ENCODE data around the gene CARM1.
"Not testable (repeated sequence)": the region's sequence is repeated elsewhere in the genome, so short reads cannot be mapped to it uniquely, and the experiment has no call there.

CARM1 gene

DNA sequence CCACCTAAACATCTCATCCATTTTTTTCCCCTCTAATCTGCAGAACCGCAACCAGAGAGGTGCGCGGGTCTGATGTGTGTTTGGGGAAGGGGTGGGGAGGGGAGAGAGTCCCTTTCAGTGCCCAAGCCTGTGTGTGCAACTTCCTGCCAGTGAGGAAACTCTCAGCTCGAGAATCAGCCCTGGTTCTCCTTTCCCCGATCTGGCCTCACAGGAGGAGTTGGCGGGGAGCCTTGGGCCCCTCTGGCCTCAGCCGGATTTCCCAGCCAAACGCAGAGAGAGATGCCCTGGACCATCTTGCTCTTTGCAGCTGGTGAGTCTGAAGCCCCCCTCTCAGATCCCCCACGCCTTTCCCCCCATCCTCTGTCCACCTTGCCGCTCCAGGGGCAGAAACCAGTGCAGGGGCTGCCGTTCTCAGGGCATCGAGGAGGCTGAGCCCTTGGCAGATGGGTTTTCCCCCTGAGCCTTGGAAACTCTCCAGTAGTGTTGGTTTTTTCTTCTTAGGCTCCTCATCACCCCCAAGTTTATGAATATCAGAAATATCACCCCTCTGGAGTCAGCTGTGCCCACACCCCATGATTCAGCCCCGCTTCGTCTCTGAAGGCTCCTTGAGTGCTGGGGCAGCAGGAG lies 23.0 kb upstream of the CARM1 start, which contains the start of gene C19orf38:
C19orf38 (plus strand) TSS at position 186 of the 627 bp plus-strand sequence; CDS start at position 280, 94 bp downstream.
- peak; percentile 76 to 82 (median 81) for DNase-seq

GRCh38 chr19:10850631-10851030 lies 20.7 kb upstream of the CARM1 start:
- DNase-seq: no peak

DNA sequence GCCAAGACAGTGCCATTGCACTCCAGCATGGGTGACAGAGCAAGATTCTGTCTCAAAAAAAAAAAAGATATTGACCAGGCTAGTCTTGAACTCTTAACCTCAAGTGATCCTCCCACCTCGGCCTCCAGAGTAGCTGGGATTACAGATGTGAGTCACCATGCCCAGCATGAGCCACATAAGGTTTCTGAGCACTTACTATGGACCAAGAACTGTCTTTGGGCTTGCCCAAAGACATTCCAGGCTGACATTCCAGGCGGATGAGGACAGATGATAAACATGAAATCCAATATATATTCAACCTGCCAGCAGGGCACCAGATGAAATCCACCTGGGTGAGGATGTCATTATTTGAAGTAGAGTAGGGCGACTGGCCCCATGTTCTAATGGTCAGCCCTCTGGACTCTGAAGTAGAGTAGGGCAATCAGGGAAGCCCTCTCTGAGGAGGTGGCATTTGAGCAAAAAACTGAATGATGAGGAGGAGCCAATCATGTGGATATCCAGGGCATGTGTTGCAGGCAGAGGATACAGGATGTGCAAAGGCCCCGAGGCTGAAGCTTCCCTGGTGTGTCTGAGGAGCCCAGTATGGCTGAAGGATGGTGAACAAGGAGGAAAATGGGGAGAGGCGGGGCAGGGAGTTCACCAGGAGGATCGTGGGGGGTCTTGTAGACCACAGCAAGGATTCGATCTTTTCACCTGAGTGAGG lies 19.1 kb upstream of the CARM1 start:
- DNase-seq: peak in 1 of 3 donors; percentile 31

DNA sequence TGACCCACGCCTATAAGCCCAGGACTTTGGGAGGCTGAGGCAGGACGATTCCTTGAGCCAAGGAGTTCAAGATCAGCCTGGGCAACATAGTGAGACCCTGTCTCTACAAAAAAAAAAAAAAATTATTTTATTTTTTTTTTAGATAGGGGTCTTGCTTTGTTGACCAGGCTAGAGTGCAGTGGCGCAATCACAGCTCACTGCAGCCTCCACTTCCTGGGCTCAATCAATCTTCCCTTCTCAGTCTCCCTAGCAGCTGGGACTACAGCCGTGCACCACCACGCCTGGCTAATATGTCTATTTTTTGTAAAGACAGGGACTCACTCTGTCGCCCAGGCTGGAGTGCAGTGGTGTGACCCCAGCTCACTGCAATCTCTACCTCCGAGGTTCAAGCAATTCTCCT lies 18.4 kb upstream of the CARM1 start:
- no peak for DNase-seq

DNA sequence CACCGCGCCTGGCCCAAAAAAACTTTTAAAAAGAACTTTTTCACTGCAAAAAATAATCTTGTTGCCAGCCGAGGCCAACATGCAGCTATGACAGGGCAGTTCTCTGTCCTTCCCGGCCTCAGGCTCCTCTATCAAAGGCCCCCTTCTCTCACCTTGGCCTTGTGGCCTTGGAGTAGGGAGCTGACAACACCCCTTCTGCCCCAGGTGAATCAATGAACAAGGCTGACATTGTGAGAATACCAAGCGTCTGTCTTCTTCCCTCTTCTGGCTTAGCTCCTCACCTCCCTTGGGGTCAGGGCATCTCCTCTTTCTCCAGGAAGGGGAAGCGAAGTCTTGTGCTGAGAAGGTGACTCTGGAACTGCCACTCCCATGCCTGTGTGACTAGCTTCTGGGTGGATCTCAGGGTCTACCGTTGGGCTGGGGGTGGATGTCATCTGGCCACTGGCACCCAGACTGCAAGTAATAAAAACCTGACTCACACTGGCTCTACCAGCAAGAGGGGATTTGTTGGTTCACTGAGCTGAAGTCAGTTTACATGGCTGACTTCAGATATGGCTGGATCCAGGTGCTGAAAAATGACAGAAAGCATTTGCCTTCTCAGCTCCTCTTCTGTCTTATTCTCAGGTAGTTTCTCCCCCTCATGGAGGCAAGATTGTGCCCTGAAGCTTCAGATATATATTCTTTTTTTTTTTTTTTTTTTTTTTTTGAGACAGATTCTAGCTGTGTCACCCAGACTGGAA lies 16.8 kb upstream of the CARM1 start:
- DNase-seq: peak; percentile 36 to 54 (median 47)

GRCh38 chr19:10855879-10856522 lies 15.4 kb upstream of the CARM1 start:
- DNase-seq: peak; percentile 52 to 73 (median 63)

- not testable (repeated sequence) for DNase-seq
Measured at GRCh38 chr19:10856899-10857298, 14.5 kb upstream of the CARM1 start.

DNA sequence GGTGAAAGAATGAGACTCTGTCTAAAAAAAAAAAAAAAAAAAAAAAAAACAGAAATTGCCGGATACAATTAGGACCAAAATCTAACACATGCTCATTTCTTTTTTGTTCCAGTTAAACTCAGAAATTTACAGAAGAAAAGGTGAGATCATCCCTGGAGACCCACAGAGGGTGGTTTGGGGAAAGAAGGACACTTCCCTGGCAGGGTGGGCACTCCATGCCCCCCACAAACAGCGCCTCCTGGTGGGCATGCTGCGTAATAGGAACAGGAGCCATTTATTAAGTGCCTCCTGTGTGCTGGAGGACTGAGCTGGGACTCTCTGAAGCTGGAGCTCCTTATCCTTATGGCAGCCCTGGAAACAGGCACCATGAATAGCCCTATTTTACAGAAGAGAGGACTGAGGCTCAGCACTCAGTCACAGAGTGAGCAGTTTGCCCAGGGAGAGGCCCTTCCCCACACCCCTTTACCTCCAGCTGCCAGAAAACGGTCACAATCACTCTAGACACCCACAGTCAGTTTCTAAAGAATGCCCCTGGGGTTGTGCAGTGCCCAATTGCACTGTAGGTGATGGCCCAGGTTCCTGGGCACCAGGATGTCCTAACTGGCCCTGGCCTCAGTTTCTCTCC lies 13.0 kb upstream of the CARM1 start:
- peak; percentile 47 to 62 (median 49) for DNase-seq

GRCh38 chr19:10861103-10861651 lies 10.2 kb upstream of the CARM1 start:
- peak; percentile 82 to 88 (median 85) for DNase-seq

- DNase-seq: no peak
Measured at GRCh38 chr19:10862561-10863106, 8.7 kb upstream of the CARM1 start.

DNA sequence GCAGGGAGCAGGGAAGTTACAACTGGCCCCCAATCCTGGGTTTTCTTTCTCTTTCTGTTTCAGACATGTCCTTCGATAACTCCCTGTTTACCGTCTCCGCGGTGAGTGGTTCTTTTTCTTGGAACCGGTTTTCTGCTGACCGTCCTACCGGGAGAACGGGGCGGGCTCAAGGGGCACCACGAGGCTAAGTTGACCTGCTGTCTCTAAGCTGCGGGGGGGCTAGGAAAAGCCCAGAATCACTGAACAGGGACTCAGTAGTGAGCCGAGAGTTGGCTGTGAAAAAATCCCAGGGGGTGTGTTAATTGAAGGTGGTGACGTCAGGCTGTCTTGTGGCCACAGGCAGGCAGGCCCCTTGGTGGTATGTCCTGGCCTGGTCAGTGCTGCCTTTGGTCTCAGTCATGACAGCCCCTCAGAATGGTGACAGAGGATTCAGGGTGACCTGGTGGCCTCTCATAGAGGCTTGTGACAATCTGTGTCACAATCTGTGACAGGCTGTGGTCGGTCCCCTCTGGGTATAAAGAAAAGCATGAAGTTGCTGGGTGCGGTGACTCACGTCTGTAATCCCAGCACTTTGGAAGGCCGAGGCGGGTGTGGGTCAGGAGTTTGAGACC lies 8.1 kb upstream of the CARM1 start:
- DNase-seq: peak; percentile 68 to 72 (median 70)

- peak; percentile 81 to 90 (median 84) for DNase-seq
Measured at GRCh38 chr19:10864538-10864899, 6.8 kb upstream of the CARM1 start.

DNA sequence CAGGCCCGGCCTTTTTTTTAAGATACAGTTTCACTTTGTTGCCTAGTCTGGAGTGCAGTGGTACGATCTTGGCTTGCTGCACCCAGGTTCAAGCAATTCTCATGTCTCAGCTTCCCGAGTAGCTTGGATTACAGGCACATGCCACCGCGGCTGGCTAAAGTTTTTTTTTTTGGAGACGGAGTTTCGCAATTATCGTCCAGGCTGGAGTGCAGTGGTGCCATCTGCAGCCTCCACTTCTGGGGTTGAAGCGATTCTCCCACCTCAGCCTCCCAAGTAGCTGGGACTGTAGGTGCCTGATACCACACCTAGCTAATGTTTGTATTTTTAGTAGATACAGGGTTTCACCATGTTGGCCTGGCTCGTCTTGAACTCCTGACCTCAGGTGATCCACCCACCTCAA lies 4.9 kb upstream of the CARM1 start:
- no peak for DNase-seq

- no peak for DNase-seq
Measured at GRCh38 chr19:10868872-10869547, 2.3 kb upstream of the CARM1 start.

GRCh38 chr19:10869872-10870311 lies 1.5 kb upstream of the CARM1 start:
- not testable (repeated sequence) for DNase-seq

GRCh38 chr19:10870501-10870954 lies 825 bp upstream of the CARM1 start:
- no peak for DNase-seq

DNA sequence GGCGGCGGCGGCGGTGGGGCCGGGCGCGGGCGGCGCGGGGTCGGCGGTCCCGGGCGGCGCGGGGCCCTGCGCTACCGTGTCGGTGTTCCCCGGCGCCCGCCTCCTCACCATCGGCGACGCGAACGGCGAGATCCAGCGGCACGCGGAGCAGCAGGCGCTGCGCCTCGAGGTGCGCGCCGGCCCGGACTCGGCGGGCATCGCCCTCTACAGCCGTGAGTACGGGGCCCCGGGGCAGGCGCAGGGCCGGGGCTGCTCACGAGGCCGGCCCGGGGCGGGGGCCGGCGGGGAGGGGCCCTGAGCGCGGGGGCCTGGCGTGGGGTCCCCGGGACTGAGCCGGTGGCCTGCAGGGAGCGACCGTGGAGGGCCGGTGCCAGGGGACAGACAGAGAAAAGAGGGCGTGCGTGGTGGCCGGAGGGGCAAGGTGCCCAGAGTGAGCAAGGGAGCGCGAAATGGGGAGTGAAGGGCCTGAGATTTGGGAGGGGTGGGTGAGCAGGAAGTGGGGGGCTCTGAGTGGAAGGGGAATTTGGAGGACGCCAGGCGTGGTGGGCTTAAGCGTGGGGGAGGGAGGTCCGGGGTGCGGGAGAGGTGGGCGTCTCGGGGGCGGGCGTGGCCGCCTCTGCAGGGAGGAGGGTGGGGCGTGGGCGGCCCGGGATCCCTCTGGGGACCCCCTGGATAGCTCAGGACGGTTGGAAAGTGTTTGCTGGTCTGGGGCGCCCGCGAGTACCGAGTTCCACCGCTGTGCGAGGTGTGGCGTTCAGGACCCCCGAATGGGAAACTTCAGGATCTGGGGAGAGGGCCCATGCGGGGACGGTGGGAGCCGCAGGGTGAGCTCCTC lies 575 bp downstream of the CARM1 start:
- peak; percentile 34 to 65 (median 41) for DNase-seq

DNA sequence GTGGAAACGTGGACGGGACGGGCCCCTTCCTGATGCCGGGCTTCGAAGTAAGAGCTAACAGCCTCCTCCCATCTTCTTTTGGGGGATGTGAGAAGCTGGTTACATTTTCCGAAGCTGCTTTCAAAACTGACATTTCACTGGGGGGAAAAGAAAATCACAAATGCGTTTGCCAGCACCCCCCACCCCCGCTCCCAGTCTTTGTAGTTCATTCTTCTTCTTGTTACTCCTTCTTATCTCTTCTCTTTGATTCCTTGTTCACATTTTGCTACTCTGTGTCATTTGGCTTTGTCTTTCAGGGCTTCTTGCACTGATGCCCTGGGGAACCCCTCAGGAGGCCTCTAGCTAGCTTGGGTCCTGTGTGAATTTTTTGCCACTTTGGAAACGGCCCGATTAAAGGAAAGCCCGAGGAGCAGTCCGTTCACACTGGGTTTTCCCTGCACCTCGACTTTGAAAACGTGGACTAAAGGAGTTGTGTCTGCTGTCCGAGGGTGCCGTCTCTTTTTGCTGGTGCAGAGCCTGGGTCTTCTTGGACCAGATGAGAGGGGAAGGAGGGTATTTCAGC lies 1.3 kb downstream of the CARM1 start:
- DNase-seq: no peak

DNA sequence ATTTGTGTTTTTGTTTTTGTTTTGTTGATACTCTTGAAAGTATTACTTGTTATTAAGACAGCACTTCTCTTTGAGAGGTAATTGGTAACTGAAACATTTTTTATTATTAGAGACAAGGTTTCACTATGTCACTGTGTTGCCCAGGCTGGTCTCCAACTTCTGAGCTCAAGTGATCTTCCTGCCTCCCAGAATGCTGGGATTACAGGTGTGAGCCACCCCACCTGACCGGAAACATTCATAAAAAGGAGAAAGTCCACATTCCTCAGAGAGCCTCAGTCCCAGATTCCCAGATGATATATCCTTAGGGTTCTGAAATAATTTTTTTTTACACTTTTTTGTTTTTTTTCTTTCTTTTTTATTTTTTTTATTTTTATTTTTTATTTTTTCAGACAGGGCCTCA lies 2.7 kb downstream of the CARM1 start:
- no peak for DNase-seq
